HEK293T (cell line): ENCODE measurements around the gene PRKAA1.
"Not testable (repeated sequence)": the region's sequence is repeated elsewhere in the genome, so short reads cannot be mapped to it uniquely, and the experiment has no call there.

Source experiments
- CTCF ChIA-PET: fragments of 350-600 bp; formaldehyde crosslinking; extraction: SDS; loops from one replicate; lab custom pipeline; 2021; ENCODE audit warnings: antibody characterized with exemption, inconsistent platforms; lab: Yijun Ruan, JAX
- POLR2A ChIA-PET: fragments of 350-600 bp; formaldehyde crosslinking; extraction: SDS; loops from one replicate; lab custom pipeline; 2020; ENCODE audit warnings: antibody characterized with exemption, inconsistent platforms; lab: Yijun Ruan, JAX
- DNase-seq: peaks from one replicate; pipeline ENCODE4 v3.0.0; 2012; ENCODE audit warnings: mixed read lengths; ENCODE audit errors: extremely low spot score
- ARNT ChIP-seq: fragments of 450-650 bp; IDR thresholded peaks from 2 replicates; pipeline ENCODE4 v1.6.1; 2017; ENCODE audit warnings: mild to moderate bottlenecking
- BHLHE40 ChIP-seq: fragments of 450-650 bp; IDR thresholded peaks from 2 replicates; pipeline ENCODE4 v1.6.1; 2016; ENCODE audit warnings: mild to moderate bottlenecking, moderate library complexity, borderline replicate concordance
- CTBP1 ChIP-seq: fragments of 450-650 bp; IDR thresholded peaks from 2 replicates; pipeline ENCODE4 v1.6.1; 2016; ENCODE audit warnings: borderline replicate concordance
- ELF4 ChIP-seq: fragments of 450-650 bp; IDR thresholded peaks from 2 replicates; pipeline ENCODE4 v1.6.1; 2017; ENCODE audit warnings: antibody characterized with exemption
- FOXA1 ChIP-seq: fragments of 450-650 bp; IDR thresholded peaks from 2 replicates; pipeline ENCODE4 v1.6.1; 2016; ENCODE audit warnings: mild to moderate bottlenecking
- FOXK2 ChIP-seq: fragments of 450-650 bp; IDR thresholded peaks from 2 replicates; pipeline ENCODE4 v1.6.1; 2016; ENCODE audit warnings: mild to moderate bottlenecking
- FOXM1 ChIP-seq: fragments of 450-650 bp; IDR thresholded peaks from 2 replicates; pipeline ENCODE4 v1.6.1; 2017; ENCODE audit warnings: mild to moderate bottlenecking, borderline replicate concordance
- HDGF ChIP-seq: fragments of 450-650 bp; IDR thresholded peaks from 2 replicates; pipeline ENCODE4 v1.6.1; 2017; ENCODE audit warnings: antibody characterized with exemption, borderline replicate concordance
- L3MBTL2 ChIP-seq: fragments of 450-650 bp; conservative IDR thresholded peaks from 2 replicates; pipeline ENCODE4 v1.6.1; 2016; ENCODE audit warnings: mild to moderate bottlenecking
- LEF1 ChIP-seq: fragments of 450-650 bp; IDR thresholded peaks from 2 replicates; pipeline ENCODE4 v1.6.1; 2017; ENCODE audit warnings: mild to moderate bottlenecking, borderline replicate concordance
- NFRKB ChIP-seq: fragments of 450-650 bp; IDR thresholded peaks from 2 replicates; pipeline ENCODE4 v1.6.1; 2016; ENCODE audit warnings: mild to moderate bottlenecking, moderate library complexity
- PKNOX1 ChIP-seq: fragments of 450-650 bp; IDR thresholded peaks from 2 replicates; pipeline ENCODE4 v1.6.1; 2016
- SP1 ChIP-seq: fragments of 450-650 bp; IDR thresholded peaks from 2 replicates; pipeline ENCODE4 v1.6.1; 2017
- SUZ12 ChIP-seq: fragments of 450-650 bp; IDR thresholded peaks from 2 replicates; pipeline ENCODE4 v1.6.1; 2016; ENCODE audit warnings: mild to moderate bottlenecking
- TARDBP ChIP-seq: fragments of 450-650 bp; IDR thresholded peaks from 2 replicates; pipeline ENCODE4 v1.6.1; 2016
- ZNF384 ChIP-seq: fragments of 450-650 bp; IDR thresholded peaks from 2 replicates; pipeline ENCODE4 v1.6.1; 2016

The PRKAA1 gene

GRCh38 chr5:40717281-40717680 lies 80.9 kb downstream of the PRKAA1 start:
- ChIA-PET POLR2A (no interaction called here), CTCF (interaction anchor here (0.7 kb wide), 1 partner anchor 162 kb away, joined by 7 read pairs; no protein-coding TSS in a partner anchor)
- DNase-seq, result no peak
- TF ChIP-seq FOXK2 (no peak), FOXM1 (no peak), LEF1 (no peak), SP1 (no peak), NFRKB (no peak), FOXA1 (no peak), ELF4 (no peak), CTBP1 (no peak), PKNOX1 (no peak), L3MBTL2 (no peak)

GRCh38 chr5:40716590-40716989 lies 81.6 kb downstream of the PRKAA1 start:
- CTCF ChIA-PET, result no interaction called here
- no peak for TF ChIP-seq HDGF
- TF ChIP-seq BHLHE40, result no peak
- no peak for TF ChIP-seq ELF4
- no peak for TF ChIP-seq SUZ12
- TF ChIP-seq TARDBP, result no peak
- TF ChIP-seq FOXK2, result no peak
- no peak for TF ChIP-seq LEF1
- no peak for TF ChIP-seq ARNT
- no peak for DNase-seq
- POLR2A ChIA-PET, result no interaction called here

- DNase-seq, result no peak
- CTCF ChIA-PET, result no interaction called here
- no peak for TF ChIP-seq PKNOX1
- no peak for TF ChIP-seq BHLHE40
- TF ChIP-seq FOXK2, result no peak
- no peak for TF ChIP-seq ARNT
- no peak for TF ChIP-seq CTBP1
- TF ChIP-seq HDGF, result no peak
- TF ChIP-seq SP1, result no peak
- TF ChIP-seq L3MBTL2, result no peak
- TF ChIP-seq FOXM1, result no peak
- TF ChIP-seq LEF1, result no peak
- no peak for TF ChIP-seq FOXA1
- no peak for TF ChIP-seq SUZ12
- TF ChIP-seq NFRKB, result no peak
- TF ChIP-seq ZNF384, result no peak
- TF ChIP-seq ELF4, result no peak
- no peak for TF ChIP-seq TARDBP
- POLR2A ChIA-PET, result interaction anchor here (0.6 kb wide), 1 partner anchor 354 kb away, joined by 3 read pairs; no protein-coding TSS in a partner anchor
These were observed 82.2 kb downstream of the PRKAA1 start for GRCh38 chr5:40716000-40716399.

- TF ChIP-seq CTBP1, result no peak
- TF ChIP-seq ELF4, result no peak
- TF ChIP-seq NFRKB, result no peak
- no peak for TF ChIP-seq ARNT
- TF ChIP-seq SUZ12, result no peak
- TF ChIP-seq FOXM1, result no peak
- TF ChIP-seq SP1, result no peak
- TF ChIP-seq FOXK2, result no peak
- TF ChIP-seq FOXA1, result no peak
- no peak for TF ChIP-seq TARDBP
- no peak for TF ChIP-seq BHLHE40
- ChIA-PET CTCF (no interaction called here), POLR2A (no interaction called here)
These were observed 84.2 kb downstream of the PRKAA1 start for GRCh38 chr5:40714001-40714400.

GRCh38 chr5:40710575-40710974 lies 87.6 kb downstream of the PRKAA1 start:
- CTCF ChIA-PET, POLR2A ChIA-PET, DNase-seq: not testable (repeated sequence)

More at GRCh38 chr5:40714001-40714400, 84.2 kb downstream of the PRKAA1 start:
- no peak for DNase-seq
